HG03139 (cell line): ENCODE results near the gene USP35.
"Not testable (repeated sequence)": the region's sequence is repeated elsewhere in the genome, so short reads cannot be mapped to it uniquely, and the experiment has no call there.

Source experiments
- ATAC-seq: cut with Tn5 transposase; IDR thresholded peaks from one replicate; pipeline ENCODE4 v1.9.1; 2021; ENCODE audit not compliant: unreplicated experiment

USP35 gene

GRCh38 chr11:78214331-78215194 is 25.8 kb downstream of the USP35 start:
- no peak for ATAC-seq

GRCh38 chr11:78216021-78216420 is 27.3 kb downstream of the USP35 start:
- no peak for ATAC-seq

- no peak for ATAC-seq
Measured at GRCh38 chr11:78216571-78217287, 28.0 kb downstream of the USP35 start.

- ATAC-seq = no peak
Measured at GRCh38 chr11:78217650-78218541, 29.2 kb downstream of the USP35 start.

GRCh38 chr11:78218707-78219492 is 30.2 kb downstream of the USP35 start:
- no peak for ATAC-seq

GRCh38 chr11:78219493-78220217 is 30.9 kb downstream of the USP35 start:
- no peak for ATAC-seq

- no peak for ATAC-seq
Measured at GRCh38 chr11:78220218-78221157, 31.8 kb downstream of the USP35 start.

- ATAC-seq = no peak
Measured at GRCh38 chr11:78221396-78222315, 32.9 kb downstream of the USP35 start.

- ATAC-seq = not testable (repeated sequence)
Measured at GRCh38 chr11:78222726-78223125, 34.0 kb downstream of the USP35 start.

GRCh38 chr11:78223320-78223954 is 34.7 kb downstream of the USP35 start:
- peak; percentile 78 for ATAC-seq

- ATAC-seq = no peak
Measured at GRCh38 chr11:78224506-78224905, 35.8 kb downstream of the USP35 start.

GRCh38 chr11:78224906-78225420 is 36.2 kb downstream of the USP35 start:
- no peak for ATAC-seq

GRCh38 chr11:78226684-78227680 is 38.3 kb downstream of the USP35 start:
- no peak for ATAC-seq

- ATAC-seq = no peak
Measured at GRCh38 chr11:78227921-78228320, 39.2 kb downstream of the USP35 start.

- no peak for ATAC-seq
Measured at GRCh38 chr11:78228467-78228866, 39.7 kb downstream of the USP35 start.

- ATAC-seq = no peak
Measured at GRCh38 chr11:78229106-78229505, 40.4 kb downstream of the USP35 start.
